Keratinocyte (primary cell): ENCODE measurements around the gene PRELP. TPM values are rescaled to one million over a fixed set of nuclear protein-coding genes. Genes with fewer than 3 reads are reported as not detected.
"Not testable (repeated sequence)": the region's sequence is repeated elsewhere in the genome, so short reads cannot be mapped to it uniquely, and the experiment has no call there.

Experiments
- DNase-seq: peaks from one replicate; pipeline ENCODE4 v3.0.0-alpha.2; 2011; ENCODE audit warnings: low read depth, missing footprints, low spot score
- FAIRE-seq: peaks from 2 replicates; lab custom pipeline; 2011; peaks lifted over from hg19 to GRCh38; lab: Jason Lieb, UNC
- H2AFZ ChIP-seq: 2 replicates; pipeline ENCODE4 v1.6.0; 2012; ENCODE audit warnings: low read length, control low read depth, inconsistent platforms; ENCODE audit not compliant: control insufficient read depth
- H3K27ac ChIP-seq: 2 replicates; pipeline ENCODE4 v1.5.1; 2011; ENCODE audit warnings: low read length; ENCODE audit not compliant: control insufficient read depth, insufficient read depth
- H3K27me3 ChIP-seq: 3 replicates; pipeline ENCODE4 v1.6.0; 2011; ENCODE audit warnings: low read length; ENCODE audit not compliant: control insufficient read depth, insufficient read depth; ENCODE audit errors: extremely low read depth
- H3K36me3 ChIP-seq, 2 experiments: 2 replicates in 1 of 2; 3 replicates in 1 of 2; pipeline ENCODE4 v1.5.1; 2011; ENCODE audit warnings: low read length in 2 of 2, mild to moderate bottlenecking in 1 of 2; ENCODE audit not compliant: control insufficient read depth in 2 of 2, insufficient read depth in 2 of 2; ENCODE audit errors: extremely low read depth in 1 of 2
- H3K4me1 ChIP-seq: 3 replicates; pipeline ENCODE4 v1.5.1; 2011; ENCODE audit warnings: low read length; ENCODE audit not compliant: control insufficient read depth, insufficient read depth; ENCODE audit errors: extremely low read depth
- H3K4me2 ChIP-seq: 3 replicates; pipeline ENCODE4 v1.6.0; 2011; ENCODE audit warnings: low read depth, low read length; ENCODE audit not compliant: control insufficient read depth, insufficient read depth; ENCODE audit errors: extremely low read depth
- H3K4me3 ChIP-seq, 3 experiments: fragments of 200-600 bp in 1 of 3; sonication (generic) in 1 of 3; 2 replicates in 2 of 3; 3 replicates in 1 of 3; pipeline ENCODE4 v1.5.1; 2011 to 2016; ENCODE audit warnings: low read length in 3 of 3, mild to moderate bottlenecking in 3 of 3, control low read depth in 2 of 3, inconsistent platforms in 1 of 3, low read depth in 1 of 3, mixed read lengths in 1 of 3, mixed run types in 1 of 3, moderate library complexity in 1 of 3; ENCODE audit not compliant: control insufficient read depth in 2 of 3, insufficient read depth in 2 of 3; ENCODE audit errors: extremely low read depth in 1 of 3
- H3K79me2 ChIP-seq: 2 replicates; pipeline ENCODE4 v1.6.0; 2012; ENCODE audit warnings: low read length; ENCODE audit not compliant: control insufficient read depth, insufficient read depth
- H3K9ac ChIP-seq: 3 replicates; pipeline ENCODE4 v1.6.0; 2011; ENCODE audit warnings: low read length; ENCODE audit not compliant: control insufficient read depth, insufficient read depth; ENCODE audit errors: extremely low read depth
- H3K9me1 ChIP-seq: 3 replicates; pipeline ENCODE4 v1.6.0; 2011; ENCODE audit warnings: low read length; ENCODE audit not compliant: control insufficient read depth, insufficient read depth; ENCODE audit errors: extremely low read depth
- H3K9me3 ChIP-seq: 2 replicates; pipeline ENCODE4 v1.5.1; 2012; ENCODE audit warnings: low read depth, low read length; ENCODE audit not compliant: control insufficient read depth
- H4K20me1 ChIP-seq: 3 replicates; pipeline ENCODE4 v1.6.0; 2011; ENCODE audit warnings: low read length; ENCODE audit not compliant: control insufficient read depth, insufficient read depth; ENCODE audit errors: extremely low read depth
- EZH2 ChIP-seq: IDR thresholded peaks from one replicate; pipeline ENCODE4 v1.6.1; 2012; ENCODE audit warnings: inconsistent platforms, mild to moderate bottlenecking, low read length, moderate library complexity
- dilution Hi-C: fragments of 300-500 bp; cut with MboI; formaldehyde crosslinking; loops from one replicate; pipeline ENCODE4 v1.7.0; 2020; ENCODE audit warnings: low sequenced_read_pairs; ENCODE audit not compliant: extremely low pct_ligation_motif_present
- polyA plus RNA-seq, 5 experiments: library from polyadenylated mRNA; depleted of rRNA in 3 of 5; stranded (reverse) in 3 of 5; stranded (forward) in 1 of 5; unstranded in 1 of 5; fragments of >200 nt; gene quantifications; 1 replicate in 1 of 5; 2 replicates in 3 of 5; 3 replicates in 1 of 5; pipeline versions ENCODE4 v1.2.1 to v1.2.3, GENCODE V29; 2011 to 2012; ENCODE audit warnings: missing spikeins in 2 of 5, low read depth in 1 of 5, low replicate concordance in 1 of 5
- TF ChIP-seq, protein P1 (sequence below), 3 experiments: IDR thresholded peaks in 1 of 3; conservative IDR thresholded peaks in 1 of 3; optimal IDR thresholded peaks in 1 of 3; 2 replicates in 2 of 3; 3 replicates in 1 of 3; pipeline versions ENCODE3 to v1.5.1; 2011; ENCODE audit warnings: low read length in 3 of 3, mild to moderate bottlenecking in 3 of 3, moderate library complexity in 2 of 3, control low read depth in 1 of 3, inconsistent platforms in 1 of 3; ENCODE audit not compliant: insufficient read depth in 2 of 3; ENCODE audit errors: extremely low read depth in 1 of 3

Gene PRELP
- polyA plus RNA-seq, 1 donor (not counting 4 experiments of a cell fraction or from before 2014, with no cell fraction given), result 0.01 TPM

DNA sequence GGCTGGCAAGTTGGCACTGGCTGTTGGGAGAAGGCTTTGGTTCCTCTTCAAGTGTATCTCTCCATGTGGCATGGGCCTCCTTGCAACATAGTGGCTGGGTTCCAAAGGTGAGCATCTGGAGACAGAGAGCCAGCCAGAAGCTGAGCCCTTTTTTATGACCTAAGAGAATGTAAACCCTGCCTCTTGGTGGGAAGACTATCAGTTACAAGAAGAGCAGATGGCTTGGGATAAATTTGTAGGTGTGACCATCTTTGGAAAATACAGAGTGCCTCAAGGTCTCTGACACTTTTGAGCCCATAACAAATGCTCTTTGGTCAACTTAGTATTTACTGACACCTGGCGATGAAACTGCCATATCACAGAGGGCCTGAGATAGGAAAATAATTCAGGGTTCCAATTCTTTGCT, 31.4 kb upstream of the PRELP start:
- Histone ChIP-seq H3K27ac (no peak overlapping the region), H4K20me1 (no peaks in the 10 kb centered on the region), H3K9me1 (no peaks in the 10 kb centered on the region), H3K79me2 (no peaks in the 10 kb centered on the region), H3K4me2 (no peak overlapping the region), H3K9ac (no peak overlapping the region), H2AFZ (no peak overlapping the region), H3K36me3 (no peaks in the 10 kb centered on the region), H3K9me3 (no peaks in the 10 kb centered on the region), H3K4me1 (no peaks in the 10 kb centered on the region), H3K27me3 (peaks cover 32% of the 10 kb centered on the region), H3K4me3 (no peak overlapping the region)
- DNase-seq (no peak), FAIRE-seq (no peak)
- dilution Hi-C loops, result no loop called here
- TF ChIP-seq, protein P1, sequence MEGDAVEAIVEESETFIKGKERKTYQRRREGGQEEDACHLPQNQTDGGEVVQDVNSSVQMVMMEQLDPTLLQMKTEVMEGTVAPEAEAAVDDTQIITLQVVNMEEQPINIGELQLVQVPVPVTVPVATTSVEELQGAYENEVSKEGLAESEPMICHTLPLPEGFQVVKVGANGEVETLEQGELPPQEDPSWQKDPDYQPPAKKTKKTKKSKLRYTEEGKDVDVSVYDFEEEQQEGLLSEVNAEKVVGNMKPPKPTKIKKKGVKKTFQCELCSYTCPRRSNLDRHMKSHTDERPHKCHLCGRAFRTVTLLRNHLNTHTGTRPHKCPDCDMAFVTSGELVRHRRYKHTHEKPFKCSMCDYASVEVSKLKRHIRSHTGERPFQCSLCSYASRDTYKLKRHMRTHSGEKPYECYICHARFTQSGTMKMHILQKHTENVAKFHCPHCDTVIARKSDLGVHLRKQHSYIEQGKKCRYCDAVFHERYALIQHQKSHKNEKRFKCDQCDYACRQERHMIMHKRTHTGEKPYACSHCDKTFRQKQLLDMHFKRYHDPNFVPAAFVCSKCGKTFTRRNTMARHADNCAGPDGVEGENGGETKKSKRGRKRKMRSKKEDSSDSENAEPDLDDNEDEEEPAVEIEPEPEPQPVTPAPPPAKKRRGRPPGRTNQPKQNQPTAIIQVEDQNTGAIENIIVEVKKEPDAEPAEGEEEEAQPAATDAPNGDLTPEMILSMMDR (optimal IDR thresholded peaks at IDR 0.05 in 1 of 3, IDR thresholded peaks at IDR 0.05 in 1 of 3, conservative IDR thresholded peaks at IDR 0.05 in 1 of 3; ENCODE audit: extremely low read depth in 1 of 3, insufficient read depth in 2 of 3, low read length in 3 of 3), result no peak
- no peak for TF ChIP-seq EZH2

DNA sequence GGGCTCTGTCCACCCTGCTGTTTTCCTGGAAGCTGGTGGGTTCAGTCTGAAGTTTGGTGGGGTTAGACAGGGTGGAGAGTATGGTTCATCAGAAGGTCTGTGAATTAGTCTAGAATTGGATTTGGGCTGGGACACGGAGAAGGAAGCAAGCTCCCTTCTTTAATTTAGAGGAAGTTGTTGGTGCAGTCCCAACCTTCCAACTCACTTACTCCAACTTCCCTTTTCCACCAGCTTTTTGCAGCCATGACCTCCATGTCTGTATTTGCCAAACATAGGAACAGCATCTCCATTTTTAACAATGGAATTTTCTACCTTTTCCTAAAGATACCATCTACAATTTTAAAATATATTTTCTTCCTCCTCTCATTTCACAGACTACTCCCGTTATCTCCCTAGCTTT, 28.5 kb upstream of the PRELP start:
- peaks cover 18% of the 10 kb centered on the region for H3K27me3 ChIP-seq
- DNase-seq (no peak), FAIRE-seq (no peak)

DNA sequence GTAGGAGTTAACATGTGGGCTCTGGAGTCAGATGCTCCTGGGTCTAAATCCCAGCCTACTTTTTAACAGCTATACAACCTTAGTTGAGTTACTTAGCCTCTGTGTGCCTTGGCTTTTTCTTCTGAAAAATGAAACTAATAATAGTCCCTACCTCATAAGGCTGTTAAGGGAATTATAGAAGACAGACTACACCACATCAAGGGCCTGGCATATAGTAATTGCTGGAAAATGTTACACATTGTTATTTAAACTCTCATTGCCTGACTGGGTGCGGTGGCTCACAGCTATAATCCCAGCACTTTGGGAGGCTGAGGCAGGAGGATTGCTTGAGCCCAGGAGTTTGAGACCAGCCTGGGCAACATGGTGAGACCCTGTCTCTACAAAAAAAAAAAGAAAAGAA, 28.0 kb upstream of the PRELP start:
- H3K4me1 ChIP-seq, H3K36me3 ChIP-seq, H3K9me1 ChIP-seq, H3K9ac ChIP-seq, dilution Hi-C loops, H3K27ac ChIP-seq, H3K4me3 ChIP-seq, H2AFZ ChIP-seq, H3K9me3 ChIP-seq, H3K79me2 ChIP-seq, DNase-seq, H4K20me1 ChIP-seq, H3K4me2 ChIP-seq, FAIRE-seq: not testable (repeated sequence)
- peaks cover 18% of the 10 kb centered on the region for H3K27me3 ChIP-seq

More for the DNA sequence above, 28.5 kb upstream of the PRELP start:
- H3K9me3 ChIP-seq, result no peaks in the 10 kb centered on the region
- no peak overlapping the region for H3K4me2 ChIP-seq
- no peaks in the 10 kb centered on the region for H4K20me1 ChIP-seq
- no peaks in the 10 kb centered on the region for H3K79me2 ChIP-seq
- no peak overlapping the region for H3K9ac ChIP-seq
- dilution Hi-C loops, result no loop called here
- no peak for TF ChIP-seq EZH2
- TF ChIP-seq, protein P1 (optimal IDR thresholded peaks at IDR 0.05 in 1 of 3, IDR thresholded peaks at IDR 0.05 in 1 of 3, conservative IDR thresholded peaks at IDR 0.05 in 1 of 3; ENCODE audit: extremely low read depth in 1 of 3, insufficient read depth in 2 of 3, low read length in 3 of 3), result no peak
- H3K27ac ChIP-seq, result no peak overlapping the region
- H3K4me3 ChIP-seq, result no peak overlapping the region
- H2AFZ ChIP-seq, result no peak overlapping the region
- no peaks in the 10 kb centered on the region for H3K4me1 ChIP-seq
- no peaks in the 10 kb centered on the region for H3K9me1 ChIP-seq
- no peaks in the 10 kb centered on the region for H3K36me3 ChIP-seq
